PC-9 (cell line): ENCODE results near the gene ACADS. TPM values are rescaled to one million over a fixed set of nuclear protein-coding genes. Genes with fewer than 3 reads are reported as not detected.

Source experiments
- BruUV-seq: library from RNA; stranded (reverse); fragments of 400-500 nt; replicated peaks from 2 replicates; lab custom pipeline; 2021; lab: Mats Ljungman, UMichigan
- CTCF ChIA-PET: fragments of 300-600 bp; sonication (Branson Sonifier 250); formaldehyde crosslinking; loops from one replicate; lab custom pipeline; 2022; ENCODE audit warnings: antibody characterized with exemption; lab: Charles Lee
- POLR2A ChIA-PET: fragments of 300-600 bp; sonication (Branson Sonifier 250); formaldehyde crosslinking; loops from one replicate; lab custom pipeline; 2022; ENCODE audit warnings: antibody characterized with exemption; ENCODE audit not compliant: unreplicated experiment; lab: Charles Lee
- DNase-seq, 2 experiments: peaks; one replicate each; pipeline versions ENCODE4 v3.0.0 to v3.0.0-alpha.2; 2015 to 2022; ENCODE audit warnings: mixed read lengths in 1 of 2
- H2AFZ ChIP-seq: fragments of 200-600 bp; sonication (generic); 2 replicates; pipeline ENCODE4 v1.8.1; 2017; ENCODE audit warnings: antibody characterized with exemption
- H3F3A ChIP-seq: fragments of 200-600 bp; sonication (generic); 2 replicates; pipeline ENCODE4 v1.8.1; 2017; ENCODE audit warnings: antibody characterized with exemption, mild to moderate bottlenecking, low read depth; ENCODE audit not compliant: insufficient read depth
- H3K27ac ChIP-seq: fragments of 200-600 bp; sonication (generic); 2 replicates; pipeline ENCODE4 v1.6.1; 2016; ENCODE audit warnings: mixed run types
- H3K27me3 ChIP-seq: fragments of 200-600 bp; sonication (generic); 2 replicates; pipeline ENCODE4 v1.6.1; 2016; ENCODE audit warnings: low read depth, mixed run types; ENCODE audit not compliant: insufficient read depth
- H3K36me3 ChIP-seq: fragments of 200-600 bp; sonication (generic); 2 replicates; pipeline ENCODE4 v1.6.1; 2016; ENCODE audit warnings: low read depth, mixed run types
- H3K4me1 ChIP-seq: fragments of 200-600 bp; sonication (generic); replicated peaks from 2 replicates; pipeline ENCODE4 v1.6.1; 2016; ENCODE audit warnings: mixed run types; ENCODE audit not compliant: insufficient read depth
- H3K4me2 ChIP-seq: fragments of 200-600 bp; sonication (generic); 2 replicates; pipeline ENCODE4 v1.6.1; 2017; ENCODE audit warnings: mixed run types
- H3K4me3 ChIP-seq: fragments of 200-600 bp; sonication (generic); 2 replicates; pipeline ENCODE4 v1.6.1; 2016; ENCODE audit warnings: mixed run types
- H3K79me2 ChIP-seq: fragments of 200-600 bp; sonication (generic); 2 replicates; pipeline ENCODE4 v1.6.1; 2017; ENCODE audit warnings: low read depth, mixed run types
- H3K9me2 ChIP-seq: fragments of 200-600 bp; sonication (generic); 2 replicates; pipeline ENCODE4 v1.8.1; 2017; ENCODE audit warnings: mild to moderate bottlenecking; ENCODE audit not compliant: insufficient read depth
- H3K9me3 ChIP-seq: fragments of 200-600 bp; sonication (generic); 2 replicates; pipeline ENCODE4 v1.8.1; 2016; ENCODE audit warnings: low read depth; ENCODE audit not compliant: insufficient read depth
- H4K20me1 ChIP-seq: fragments of 200-600 bp; sonication (generic); 2 replicates; pipeline ENCODE4 v1.8.1; 2017; ENCODE audit not compliant: insufficient read depth
- EZH2 ChIP-seq: fragments of 200-600 bp; sonication (generic); IDR thresholded peaks from 2 replicates; pipeline ENCODE4 v1.8.0; 2017; ENCODE audit warnings: antibody characterized with exemption, low read depth
- intact Hi-C: fragments of 100-400 bp; cut with micrococcal nuclease; formaldehyde crosslinking; loops from one replicate; pipeline ENCODE4 v1.10.0; 2022; ENCODE audit not compliant: unreplicated experiment
- total RNA-seq: library from RNA; stranded (reverse); gene quantifications from 2 replicates; pipeline ENCODE4 v1.2.3, GENCODE V29; 2021
- TF ChIP-seq, protein P1 (sequence below): fragments of 200-600 bp; sonication (generic); conservative IDR thresholded peaks from 2 replicates; pipeline ENCODE4 v1.6.1; 2017; ENCODE audit warnings: mixed run types, antibody characterized with exemption, mild to moderate bottlenecking, moderate library complexity

ACADS gene
- total RNA-seq, 1 experiment from 2014 or later: 8.2 TPM

DNA sequence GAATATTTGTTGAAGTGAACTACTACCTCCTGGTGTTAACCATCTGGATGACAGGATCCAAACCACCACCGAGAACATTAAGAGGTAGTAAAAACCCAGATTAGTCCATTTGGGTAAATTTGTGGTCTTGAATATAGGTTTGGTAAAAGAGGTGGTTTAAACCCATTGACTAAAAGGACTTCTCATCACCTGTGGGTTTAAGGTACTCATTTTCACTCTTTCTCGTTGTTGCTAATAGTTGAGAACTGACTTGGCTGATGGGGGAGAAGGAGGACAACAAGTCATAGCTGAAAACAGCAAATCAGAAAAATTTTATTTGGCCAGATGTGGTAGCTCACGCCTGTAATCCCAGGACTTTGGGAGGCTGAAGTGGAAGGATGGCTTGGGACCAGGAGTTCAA, 59.2 kb downstream of the ACADS start:
- Histone ChIP-seq H3K9me3 (no peaks in the 10 kb centered on the region), H2AFZ (no peak overlapping the region), H3K4me2 (no peak overlapping the region), H3K4me3 (no peak overlapping the region), H3K27me3 (no peaks in the 10 kb centered on the region), H3F3A (peaks cover 7% of the 10 kb centered on the region; the same call in 1 of the 2 replicates), H3K79me2 (no peaks in the 10 kb centered on the region), H3K9me2 (no peaks in the 10 kb centered on the region), H3K27ac (no peak overlapping the region), H4K20me1 (peaks cover 4% of the 10 kb centered on the region; the same call in 1 of the 2 replicates), H3K4me1 (peaks cover 9% of the 10 kb centered on the region; the same call in 1 of the 2 replicates), H3K36me3 (peaks cover 17% of the 10 kb centered on the region)
- BruUV-seq: no TSS peak
- TF ChIP-seq, protein P1, sequence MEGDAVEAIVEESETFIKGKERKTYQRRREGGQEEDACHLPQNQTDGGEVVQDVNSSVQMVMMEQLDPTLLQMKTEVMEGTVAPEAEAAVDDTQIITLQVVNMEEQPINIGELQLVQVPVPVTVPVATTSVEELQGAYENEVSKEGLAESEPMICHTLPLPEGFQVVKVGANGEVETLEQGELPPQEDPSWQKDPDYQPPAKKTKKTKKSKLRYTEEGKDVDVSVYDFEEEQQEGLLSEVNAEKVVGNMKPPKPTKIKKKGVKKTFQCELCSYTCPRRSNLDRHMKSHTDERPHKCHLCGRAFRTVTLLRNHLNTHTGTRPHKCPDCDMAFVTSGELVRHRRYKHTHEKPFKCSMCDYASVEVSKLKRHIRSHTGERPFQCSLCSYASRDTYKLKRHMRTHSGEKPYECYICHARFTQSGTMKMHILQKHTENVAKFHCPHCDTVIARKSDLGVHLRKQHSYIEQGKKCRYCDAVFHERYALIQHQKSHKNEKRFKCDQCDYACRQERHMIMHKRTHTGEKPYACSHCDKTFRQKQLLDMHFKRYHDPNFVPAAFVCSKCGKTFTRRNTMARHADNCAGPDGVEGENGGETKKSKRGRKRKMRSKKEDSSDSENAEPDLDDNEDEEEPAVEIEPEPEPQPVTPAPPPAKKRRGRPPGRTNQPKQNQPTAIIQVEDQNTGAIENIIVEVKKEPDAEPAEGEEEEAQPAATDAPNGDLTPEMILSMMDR: no peak
- no peak for TF ChIP-seq EZH2
- intact Hi-C loops: no loop called here
- no peak for DNase-seq
- CTCF ChIA-PET: no interaction called here
- POLR2A ChIA-PET: no interaction called here

DNA sequence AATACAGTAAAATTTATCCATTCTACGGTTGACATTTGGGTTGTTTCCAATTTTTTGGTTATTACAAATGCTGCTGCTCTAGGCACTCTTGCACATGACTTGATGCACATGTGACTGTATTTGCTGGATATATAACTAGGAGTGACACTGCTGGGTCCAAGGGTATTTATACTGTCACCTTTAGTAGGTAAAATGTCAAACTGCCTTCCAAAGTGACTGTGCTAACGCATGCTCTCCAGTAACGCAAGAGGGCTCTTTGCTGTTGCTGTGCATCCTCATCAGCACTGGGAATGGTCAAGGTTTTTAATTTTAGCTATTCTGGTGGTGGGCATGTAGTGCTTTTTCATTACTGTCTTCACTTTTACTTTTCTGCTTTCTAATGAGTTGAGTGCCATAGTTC, 62.3 kb downstream of the ACADS start:
- no peak overlapping the region for H3K27ac ChIP-seq
- H2AFZ ChIP-seq: no peak overlapping the region
- POLR2A ChIA-PET: interaction anchor here (0.7 kb wide), 1 partner anchor 115 kb away, joined by 5 read pairs; no protein-coding TSS in a partner anchor
- H3K36me3 ChIP-seq: peaks cover 6% of the 10 kb centered on the region; the same call in 1 of the 2 replicates
- CTCF ChIA-PET: no interaction called here
- no peak overlapping the region for H3K4me2 ChIP-seq
- intact Hi-C loops: no loop called here
- H3K9me2 ChIP-seq: no peaks in the 10 kb centered on the region
- no peaks in the 10 kb centered on the region for H3K9me3 ChIP-seq
- peaks cover 5% of the 10 kb centered on the region; the same call in 1 of the 2 replicates for H3K4me1 ChIP-seq
- no peak for TF ChIP-seq EZH2
- TF ChIP-seq, protein P1: no peak
- no peaks in the 10 kb centered on the region for H3K79me2 ChIP-seq
- no peaks in the 10 kb centered on the region for H3K27me3 ChIP-seq
- DNase-seq: no peak
- H4K20me1 ChIP-seq: no peaks in the 10 kb centered on the region; the same call in 1 of the 2 replicates
- peaks cover 3% of the 10 kb centered on the region; the same call in 1 of the 2 replicates for H3F3A ChIP-seq
- no peak overlapping the region for H3K4me3 ChIP-seq
- BruUV-seq: no TSS peak

Other genes with a start within 250 kb of the ACADS start
- gene DYNLL1, start 229.7 kb upstream of the ACADS start, total RNA-seq: 251 and 340 TPM in 2 replicates
- 30.4 and 32.2 TPM in 2 replicates for gene COQ5, start 196.7 kb upstream of the ACADS start, total RNA-seq
- 196 and 241 TPM in 2 replicates for gene RNF10, start 191.5 kb upstream of the ACADS start, total RNA-seq
- gene POP5, start 144.4 kb upstream of the ACADS start, total RNA-seq: 26.5 and 30.5 TPM in 2 replicates
- not detected in 2 replicates for gene CABP1, start 85.2 kb upstream of the ACADS start, total RNA-seq
- gene MLEC, start 38.7 kb upstream of the ACADS start, total RNA-seq: 110 and 131 TPM in 2 replicates
- gene UNC119B, start 15.4 kb upstream of the ACADS start, total RNA-seq: 25.9 and 30.2 TPM in 2 replicates
- gene SPPL3, start 178.5 kb downstream of the ACADS start, total RNA-seq: 27.1 and 44.7 TPM in 2 replicates